Neuronal stem cell (in vitro differentiated cells): ENCODE data around the gene NOG.

Experiments used
- DNase-seq: peaks from one replicate; pipeline ENCODE4 v3.0.0-alpha.2; 2013; ENCODE audit warnings: low spot score
- H2AFZ ChIP-seq: one replicate; pipeline ENCODE4 v1.6.1; 2013; ENCODE audit warnings: mild to moderate bottlenecking, low read length, inconsistent platforms
- H2AK5ac ChIP-seq: 2 replicates; pipeline ENCODE4 v1.6.1; 2013; ENCODE audit warnings: low read depth, mild to moderate bottlenecking, inconsistent platforms, low read length, moderate library complexity, mixed read lengths
- H2BK120ac ChIP-seq: 2 replicates; pipeline ENCODE4 v1.6.1; 2013; ENCODE audit warnings: low read depth, mild to moderate bottlenecking, inconsistent platforms, low read length, moderate library complexity, mixed read lengths
- H2BK12ac ChIP-seq: one replicate; pipeline ENCODE4 v1.6.1; 2013; ENCODE audit warnings: low read length, inconsistent platforms
- H2BK15ac ChIP-seq: 2 replicates; pipeline ENCODE4 v1.6.1; 2013; ENCODE audit warnings: mild to moderate bottlenecking, low read length, inconsistent platforms, mixed read lengths
- H2BK5ac ChIP-seq: one replicate; pipeline ENCODE4 v1.6.1; 2013; ENCODE audit warnings: inconsistent platforms, mild to moderate bottlenecking, low read length, moderate library complexity
- H3K14ac ChIP-seq: one replicate; pipeline ENCODE4 v1.6.1; 2013; ENCODE audit warnings: low read length, inconsistent platforms
- H3K18ac ChIP-seq: 2 replicates; pipeline ENCODE4 v1.6.1; 2013; ENCODE audit warnings: low read length, inconsistent platforms
- H3K23ac ChIP-seq: 2 replicates; pipeline ENCODE4 v1.6.1; 2013; ENCODE audit warnings: low read depth, mild to moderate bottlenecking, mixed read lengths, low read length, inconsistent platforms; ENCODE audit not compliant: poor library complexity
- H3K27ac ChIP-seq: replicated peaks from 3 replicates; pipeline ENCODE4 v1.5.1; 2013; ENCODE audit warnings: low read length, inconsistent platforms
- H3K27me3 ChIP-seq, 3 experiments: 2 replicates each; pipeline ENCODE4 v1.6.1; 2013; ENCODE audit warnings: low read length in 3 of 3, mild to moderate bottlenecking in 2 of 3, inconsistent platforms in 1 of 3, low read depth in 1 of 3, mixed read lengths in 1 of 3, moderate library complexity in 1 of 3; ENCODE audit not compliant: control insufficient read depth in 3 of 3, insufficient read depth in 3 of 3
- H3K36me3 ChIP-seq, 2 donors: replicated peaks in 1 of 2; 2 replicates each; pipeline ENCODE4 v1.6.1; 2013; ENCODE audit warnings: low read length in 2 of 2; ENCODE audit not compliant: control insufficient read depth in 2 of 2, insufficient read depth in 2 of 2
- H3K4ac ChIP-seq: 2 replicates; pipeline ENCODE4 v1.6.1; 2013; ENCODE audit warnings: inconsistent platforms, mild to moderate bottlenecking, low read length, moderate library complexity
- H3K4me1 ChIP-seq, 2 donors: 1 replicate in 1 of 2; 2 replicates in 1 of 2; pipeline ENCODE4 v1.6.1; 2013; ENCODE audit warnings: low read length in 2 of 2, low read depth in 1 of 2; ENCODE audit not compliant: control insufficient read depth in 2 of 2, insufficient read depth in 1 of 2
- H3K4me2 ChIP-seq: one replicate; pipeline ENCODE4 v1.6.1; 2013; ENCODE audit warnings: mild to moderate bottlenecking, low read length, inconsistent platforms; ENCODE audit not compliant: insufficient read depth, poor library complexity, severe bottlenecking
- H3K4me3 ChIP-seq, 2 donors: 2 replicates each; pipeline ENCODE4 v1.5.1; 2013; ENCODE audit warnings: low read length in 2 of 2, mild to moderate bottlenecking in 2 of 2, inconsistent platforms in 1 of 2, moderate library complexity in 1 of 2
- H3K79me1 ChIP-seq: one replicate; pipeline ENCODE4 v1.6.1; 2013; ENCODE audit warnings: low read depth, mild to moderate bottlenecking, inconsistent platforms, low read length, moderate library complexity
- H3K9ac ChIP-seq: one replicate; pipeline ENCODE4 v1.6.1; 2013; ENCODE audit warnings: mild to moderate bottlenecking, low read depth, low read length, inconsistent platforms; ENCODE audit not compliant: poor library complexity
- H3K9me3 ChIP-seq, 2 donors: replicated peaks in 1 of 2; 2 replicates each; pipeline versions ENCODE3 to v1.6.1; 2013; ENCODE audit warnings: low read length in 2 of 2, mild to moderate bottlenecking in 2 of 2, inconsistent platforms in 1 of 2, low read depth in 1 of 2, mixed read lengths in 1 of 2, moderate library complexity in 1 of 2; ENCODE audit not compliant: control insufficient read depth in 2 of 2, insufficient read depth in 1 of 2
- H4K8ac ChIP-seq: one replicate; pipeline ENCODE4 v1.6.1; 2013; ENCODE audit warnings: low read depth, mild to moderate bottlenecking, inconsistent platforms, low read length, moderate library complexity
- H4K91ac ChIP-seq: one replicate; pipeline ENCODE4 v1.6.1; 2013; ENCODE audit warnings: low read length, low read depth, mild to moderate bottlenecking, inconsistent platforms; ENCODE audit not compliant: poor library complexity
- whole genome bisulfite sequencing, 2 donors: extraction: QIAGEN DNeasy Blood & Tissue Kit; methylation state at CpG; one replicate each; pipeline ENCODE4 v1.1.7; 2013; ENCODE audit warnings: missing lambda C conversion rate in 2 of 2, mixed read lengths in 1 of 2; ENCODE audit not compliant: insufficient read length in 2 of 2, insufficient replicate concordance in 1 of 2; ENCODE audit errors: extremely low coverage in 2 of 2; 5-methylcytosine and 5-hydroxymethylcytosine counted together

Gene NOG

GRCh38 chr17:56571456-56571855, 22.0 kb upstream of the NOG start:
- H3K14ac ChIP-seq, result no peak overlapping the region
- H2AK5ac ChIP-seq, result no peak overlapping the region
- no peak overlapping the region for H3K18ac ChIP-seq
- H2BK120ac ChIP-seq, result no peak overlapping the region
- H3K4ac ChIP-seq, result no peak overlapping the region
- no peak overlapping the region for H2BK12ac ChIP-seq
- no peak overlapping the region for H3K4me3 ChIP-seq
- no peak overlapping the region for H2AFZ ChIP-seq
- H2BK5ac ChIP-seq, result no peak overlapping the region
- H3K27me3 ChIP-seq, result peaks cover 0 to 1% (median 0%) of the 10 kb centered on the region in 3 experiments
- H4K91ac ChIP-seq, result no peak overlapping the region
- DNase-seq, result no peak
- no peaks in the 10 kb centered on the region for H3K36me3 ChIP-seq
- H3K9ac ChIP-seq, result no peak overlapping the region
- H3K23ac ChIP-seq, result no peak overlapping the region
- H3K79me1 ChIP-seq, result no peaks in the 10 kb centered on the region
- no peak overlapping the region for H3K4me2 ChIP-seq
- no CpG with 5 or more reads among the region's 1 CpG for WGBS, 2 donors
- H3K27ac ChIP-seq, result no peak overlapping the region
- H3K9me3 ChIP-seq, result no peaks in the 10 kb centered on the region
- H4K8ac ChIP-seq, result no peak overlapping the region
- H3K4me1 ChIP-seq, result no peaks in the 10 kb centered on the region
- H2BK15ac ChIP-seq, result no peak overlapping the region

- H2BK5ac ChIP-seq, result no peak overlapping the region
- H3K14ac ChIP-seq, result no peak overlapping the region
- peaks cover 0 to 16% of the 10 kb centered on the region in 2 donors for H3K4me1 ChIP-seq
- H2BK12ac ChIP-seq, result no peak overlapping the region
- H2AK5ac ChIP-seq, result no peak overlapping the region
- H3K36me3 ChIP-seq, result no peaks in the 10 kb centered on the region
- H2BK120ac ChIP-seq, result no peak overlapping the region
- H3K9ac ChIP-seq, result no peak overlapping the region
- no peak overlapping the region for H3K4me3 ChIP-seq
- H3K4ac ChIP-seq, result no peak overlapping the region
- no peak overlapping the region for H2AFZ ChIP-seq
- no peaks in the 10 kb centered on the region for H3K9me3 ChIP-seq
- no peaks in the 10 kb centered on the region for H3K79me1 ChIP-seq
- DNase-seq, result no peak
- WGBS, 2 donors, result no CpG with 5 or more reads among the region's 5 CpGs
- peak overlapping the region; percentile 41 for H3K27ac ChIP-seq
- no peak overlapping the region for H2BK15ac ChIP-seq
- H3K4me2 ChIP-seq, result peak overlapping the region; percentile 24
- H3K27me3 ChIP-seq, result peaks cover 0 to 25% (median 0%) of the 10 kb centered on the region in 3 experiments
- no peak overlapping the region for H4K8ac ChIP-seq
- H4K91ac ChIP-seq, result no peak overlapping the region
- H3K23ac ChIP-seq, result no peak overlapping the region
- no peak overlapping the region for H3K18ac ChIP-seq
Observed at GRCh38 chr17:56577190-56577842, 16.2 kb upstream of the NOG start.

- Histone ChIP-seq H2AFZ (no peak overlapping the region), H3K14ac (no peak overlapping the region), H2BK120ac (no peak overlapping the region), H3K4me2 (peak overlapping the region; percentile 24), H4K91ac (no peak overlapping the region), H3K36me3 (no peaks in the 10 kb centered on the region), H3K27me3 (peaks cover 0 to 25% (median 0%) of the 10 kb centered on the region in 3 experiments), H3K9me3 (no peaks in the 10 kb centered on the region), H3K79me1 (no peaks in the 10 kb centered on the region), H3K9ac (no peak overlapping the region), H2BK12ac (no peak overlapping the region), H2AK5ac (no peak overlapping the region), H3K27ac (peak overlapping the region; percentile 41), H3K4me3 (no peak overlapping the region), H2BK15ac (no peak overlapping the region), H3K23ac (no peak overlapping the region), H3K4me1 (peaks cover 0 to 16% of the 10 kb centered on the region in 2 donors), H3K4ac (no peak overlapping the region), H2BK5ac (no peak overlapping the region), H4K8ac (no peak overlapping the region), H3K18ac (no peak overlapping the region)
- DNase-seq, result no peak
- no CpG with 5 or more reads among the region's 15 CpGs for WGBS, 2 donors
Observed at GRCh38 chr17:56577843-56578204, 15.7 kb upstream of the NOG start.

- peaks cover 0 to 13% of the 10 kb centered on the region in 2 donors for H3K4me1 ChIP-seq
- H3K4ac ChIP-seq, result no peak overlapping the region
- H2BK12ac ChIP-seq, result no peak overlapping the region
- H3K27me3 ChIP-seq, result peaks cover 0 to 24% (median 0%) of the 10 kb centered on the region in 3 experiments
- H2BK120ac ChIP-seq, result no peak overlapping the region
- H3K9ac ChIP-seq, result no peak overlapping the region
- no peak overlapping the region for H3K14ac ChIP-seq
- H3K79me1 ChIP-seq, result no peaks in the 10 kb centered on the region
- no peak overlapping the region for H4K8ac ChIP-seq
- H4K91ac ChIP-seq, result no peak overlapping the region
- no peak overlapping the region for H3K4me2 ChIP-seq
- no peak overlapping the region for H2AK5ac ChIP-seq
- no peak overlapping the region for H3K18ac ChIP-seq
- H3K36me3 ChIP-seq, result no peaks in the 10 kb centered on the region
- no CpG with 5 or more reads among the region's 5 CpGs for WGBS, 2 donors
- no peak overlapping the region for H2BK5ac ChIP-seq
- no peaks in the 10 kb centered on the region for H3K9me3 ChIP-seq
- no peak overlapping the region for H3K27ac ChIP-seq
- no peak overlapping the region for H3K4me3 ChIP-seq
- DNase-seq, result no peak
- H3K23ac ChIP-seq, result no peak overlapping the region
- H2AFZ ChIP-seq, result no peak overlapping the region
- no peak overlapping the region for H2BK15ac ChIP-seq
Observed at GRCh38 chr17:56581635-56582627, 11.6 kb upstream of the NOG start.
